Trophoblast cell (in vitro differentiated cells and primary cell): ENCODE data around the gene TCF7L1.
A peak's percentile ranks its signal among the peaks of the same experiment; 100 is the strongest.

Source experiments
- DNase-seq, 2 donors: peaks; one replicate each; pipeline ENCODE4 v3.0.0-alpha.2; 2016
- H2AFZ ChIP-seq: 2 replicates; pipeline ENCODE4 v1.6.1; 2013; ENCODE audit warnings: low read length, moderate library complexity, mild to moderate bottlenecking; ENCODE audit not compliant: insufficient read depth, poor library complexity
- H2AK5ac ChIP-seq: 2 replicates; pipeline ENCODE4 v1.6.1; 2013; ENCODE audit warnings: mild to moderate bottlenecking, low read length
- H2BK120ac ChIP-seq: 2 replicates; pipeline ENCODE4 v1.6.1; 2013; ENCODE audit warnings: low read length, mild to moderate bottlenecking, moderate library complexity; ENCODE audit not compliant: insufficient read depth, poor library complexity
- H2BK12ac ChIP-seq: 2 replicates; pipeline ENCODE4 v1.6.1; 2013; ENCODE audit warnings: mild to moderate bottlenecking, low read length, moderate library complexity
- H2BK5ac ChIP-seq: 2 replicates; pipeline ENCODE4 v1.6.1; 2013; ENCODE audit warnings: low read length, low read depth, moderate library complexity, mild to moderate bottlenecking; ENCODE audit not compliant: poor library complexity
- H3K14ac ChIP-seq: 2 replicates; pipeline ENCODE4 v1.6.1; 2013; ENCODE audit warnings: mild to moderate bottlenecking, low read length
- H3K18ac ChIP-seq: 2 replicates; pipeline ENCODE4 v1.6.1; 2013; ENCODE audit warnings: mild to moderate bottlenecking, low read length
- H3K23ac ChIP-seq: 2 replicates; pipeline ENCODE4 v1.6.1; 2013; ENCODE audit warnings: low read length
- H3K27ac ChIP-seq: 2 replicates; pipeline ENCODE4 v1.5.1; 2013; ENCODE audit warnings: low read depth, mild to moderate bottlenecking, inconsistent platforms, low read length, moderate library complexity
- H3K27me3 ChIP-seq: 2 replicates; pipeline ENCODE4 v1.6.1; 2013; ENCODE audit warnings: inconsistent platforms, mild to moderate bottlenecking, low read length, moderate library complexity; ENCODE audit not compliant: insufficient read depth
- H3K36me3 ChIP-seq, 2 experiments: 1 replicate in 1 of 2; 2 replicates in 1 of 2; pipeline ENCODE4 v1.6.1; 2013; ENCODE audit warnings: low read length in 2 of 2, mild to moderate bottlenecking in 2 of 2, moderate library complexity in 1 of 2; ENCODE audit not compliant: insufficient read depth in 2 of 2, control insufficient read depth in 1 of 2
- H3K4ac ChIP-seq: 2 replicates; pipeline ENCODE4 v1.6.1; 2013; ENCODE audit warnings: low read depth, mild to moderate bottlenecking, low read length, moderate library complexity
- H3K4me1 ChIP-seq, 2 experiments: 1 replicate in 1 of 2; 2 replicates in 1 of 2; pipeline ENCODE4 v1.6.1; 2013; ENCODE audit warnings: low read length in 2 of 2, mild to moderate bottlenecking in 2 of 2, moderate library complexity in 1 of 2; ENCODE audit not compliant: insufficient read depth in 2 of 2, control insufficient read depth in 1 of 2
- H3K4me2 ChIP-seq: 2 replicates; pipeline ENCODE4 v1.6.1; 2013; ENCODE audit warnings: inconsistent platforms, mild to moderate bottlenecking, low read length, moderate library complexity
- H3K4me3 ChIP-seq: 2 replicates; pipeline ENCODE4 v1.5.1; 2013; ENCODE audit warnings: mild to moderate bottlenecking, low read depth, low read length, inconsistent platforms
- H3K79me1 ChIP-seq: one replicate; pipeline ENCODE4 v1.6.1; 2013; ENCODE audit warnings: low read length
- H3K79me2 ChIP-seq: 2 replicates; pipeline ENCODE4 v1.6.1; 2013; ENCODE audit warnings: low read length, mild to moderate bottlenecking; ENCODE audit not compliant: control insufficient read depth, insufficient read depth, poor library complexity
- H3K9ac ChIP-seq: 2 replicates; pipeline ENCODE4 v1.6.1; 2013; ENCODE audit warnings: mild to moderate bottlenecking, low read length
- H3K9me3 ChIP-seq: 2 replicates; pipeline ENCODE4 v1.6.1; 2013; ENCODE audit warnings: low read depth, mild to moderate bottlenecking, control low read depth, inconsistent platforms, low read length; ENCODE audit not compliant: insufficient read depth
- H4K12ac ChIP-seq: 2 replicates; pipeline ENCODE4 v1.6.1; 2013; ENCODE audit warnings: low read depth, mild to moderate bottlenecking, low read length, moderate library complexity
- H4K8ac ChIP-seq: 2 replicates; pipeline ENCODE4 v1.6.1; 2013; ENCODE audit warnings: low read depth, mild to moderate bottlenecking, low read length, moderate library complexity
- H4K91ac ChIP-seq: one replicate; pipeline ENCODE4 v1.6.1; 2013; ENCODE audit warnings: low read depth, mild to moderate bottlenecking, low read length, moderate library complexity
- WGBS: extraction: QIAGEN DNeasy Blood & Tissue Kit; methylation state at CpG from one replicate; pipeline ENCODE4 v1.1.7; 2013; ENCODE audit warnings: missing lambda C conversion rate; ENCODE audit not compliant: insufficient read length, insufficient coverage; ENCODE audit errors: extremely low coverage; 5-methylcytosine and 5-hydroxymethylcytosine counted together

The TCF7L1 gene

DNA sequence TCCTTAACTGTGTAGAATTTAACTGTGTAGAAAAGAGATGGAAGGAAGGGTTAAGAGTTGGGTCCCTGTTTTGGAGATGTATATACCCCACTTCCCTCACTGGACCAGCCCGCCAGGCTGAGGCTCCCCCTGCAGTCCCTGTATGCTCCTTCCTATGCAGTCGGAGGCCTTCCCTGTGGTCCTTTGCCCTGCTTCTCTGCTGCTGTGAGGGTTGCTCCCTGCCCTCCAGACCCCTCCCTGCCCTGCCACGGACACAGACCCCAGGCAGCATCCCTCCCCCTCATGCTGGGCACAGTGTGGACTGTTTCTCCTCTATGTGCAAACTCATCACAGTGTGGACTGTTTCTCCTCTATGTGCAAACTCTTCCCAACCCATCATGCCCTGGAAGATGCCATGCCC lies 105.9 kb downstream of the TCF7L1 start:
- H3K27me3 ChIP-seq = no peaks in the 10 kb centered on the region
- H4K12ac ChIP-seq = no peak overlapping the region
- DNase-seq = no peak
- no peaks in the 10 kb centered on the region for H3K9me3 ChIP-seq
- no CpG with 5 or more reads among the region's 3 CpGs for WGBS
- no peak overlapping the region for H2BK120ac ChIP-seq
- no peak overlapping the region for H4K8ac ChIP-seq
- no peaks in the 10 kb centered on the region for H3K79me2 ChIP-seq
- peaks cover 7 to 8% of the 10 kb centered on the region in 2 experiments for H3K4me1 ChIP-seq
- H2AK5ac ChIP-seq = no peak overlapping the region
- no peak overlapping the region for H3K23ac ChIP-seq
- H3K9ac ChIP-seq = no peak overlapping the region
- no peak overlapping the region for H3K18ac ChIP-seq
- H3K36me3 ChIP-seq = no peaks in the 10 kb centered on the region
- H2BK5ac ChIP-seq = no peak overlapping the region
- no peak overlapping the region for H3K4me3 ChIP-seq
- H3K14ac ChIP-seq = no peak overlapping the region
- peaks cover 2% of the 10 kb centered on the region for H3K79me1 ChIP-seq
- no peak overlapping the region for H3K4me2 ChIP-seq
- no peak overlapping the region for H4K91ac ChIP-seq
- H3K4ac ChIP-seq = no peak overlapping the region
- no peak overlapping the region for H2BK12ac ChIP-seq
- no peak overlapping the region for H2AFZ ChIP-seq
- no peak overlapping the region for H3K27ac ChIP-seq

DNA sequence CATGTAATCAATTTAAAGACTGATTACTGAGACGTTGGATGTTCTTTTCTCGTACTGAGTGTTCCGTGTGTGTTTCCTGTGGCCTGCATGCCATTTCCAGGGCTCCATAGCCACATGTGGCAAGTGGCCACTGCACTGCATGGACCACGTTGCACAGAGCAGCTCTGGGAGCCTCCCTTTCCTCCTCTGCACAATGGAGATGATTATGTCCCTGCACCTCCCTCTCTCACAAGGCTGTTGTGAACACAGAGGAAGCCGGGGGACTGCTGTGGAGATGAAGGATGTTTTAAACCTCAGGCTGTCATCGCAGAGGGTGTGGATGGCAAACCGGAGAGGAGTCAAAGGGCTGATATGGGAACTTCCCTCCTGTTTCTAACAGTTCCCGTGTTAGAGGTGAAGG lies 106.9 kb downstream of the TCF7L1 start:
- no peak overlapping the region for H4K91ac ChIP-seq
- no peak overlapping the region for H3K18ac ChIP-seq
- H3K27me3 ChIP-seq = no peaks in the 10 kb centered on the region
- no peak overlapping the region for H2BK12ac ChIP-seq
- no peak overlapping the region for H3K14ac ChIP-seq
- peaks cover 2% of the 10 kb centered on the region for H3K79me1 ChIP-seq
- H4K12ac ChIP-seq = no peak overlapping the region
- peaks cover 7 to 8% of the 10 kb centered on the region in 2 experiments for H3K4me1 ChIP-seq
- H4K8ac ChIP-seq = no peak overlapping the region
- H3K4me2 ChIP-seq = no peak overlapping the region
- H3K4me3 ChIP-seq = no peak overlapping the region
- no peak overlapping the region for H2BK5ac ChIP-seq
- no peaks in the 10 kb centered on the region for H3K79me2 ChIP-seq
- no peak overlapping the region for H2AFZ ChIP-seq
- no peak overlapping the region for H2AK5ac ChIP-seq
- no peak for DNase-seq
- no peak overlapping the region for H3K27ac ChIP-seq
- H3K9ac ChIP-seq = no peak overlapping the region
- no peaks in the 10 kb centered on the region for H3K9me3 ChIP-seq
- H3K4ac ChIP-seq = no peak overlapping the region
- no peaks in the 10 kb centered on the region for H3K36me3 ChIP-seq
- no peak overlapping the region for H3K23ac ChIP-seq
- H2BK120ac ChIP-seq = no peak overlapping the region
- WGBS = no CpG with 5 or more reads among the region's 8 CpGs

GRCh38 chr2:85242321-85242720 lies 109.1 kb downstream of the TCF7L1 start:
- H3K79me1 ChIP-seq = peaks cover 2% of the 10 kb centered on the region
- no peak overlapping the region for H4K8ac ChIP-seq
- no CpG with 5 or more reads among the region's 7 CpGs for WGBS
- H3K9ac ChIP-seq = no peak overlapping the region
- no peak overlapping the region for H2BK12ac ChIP-seq
- no peak overlapping the region for H4K12ac ChIP-seq
- no peaks in the 10 kb centered on the region for H3K9me3 ChIP-seq
- no peak for DNase-seq
- H3K18ac ChIP-seq = no peak overlapping the region
- H3K23ac ChIP-seq = no peak overlapping the region
- H2BK120ac ChIP-seq = no peak overlapping the region
- no peak overlapping the region for H3K4me3 ChIP-seq
- H3K27me3 ChIP-seq = no peaks in the 10 kb centered on the region
- H3K4me1 ChIP-seq = peaks cover 7 to 10% of the 10 kb centered on the region in 2 experiments
- no peak overlapping the region for H4K91ac ChIP-seq
- no peak overlapping the region for H2AK5ac ChIP-seq
- H3K4ac ChIP-seq = no peak overlapping the region
- H3K79me2 ChIP-seq = no peaks in the 10 kb centered on the region
- H3K36me3 ChIP-seq = no peaks in the 10 kb centered on the region
- no peak overlapping the region for H2BK5ac ChIP-seq
- H3K27ac ChIP-seq = no peak overlapping the region
- H3K4me2 ChIP-seq = no peak overlapping the region
- H3K14ac ChIP-seq = no peak overlapping the region
- H2AFZ ChIP-seq = no peak overlapping the region

DNA sequence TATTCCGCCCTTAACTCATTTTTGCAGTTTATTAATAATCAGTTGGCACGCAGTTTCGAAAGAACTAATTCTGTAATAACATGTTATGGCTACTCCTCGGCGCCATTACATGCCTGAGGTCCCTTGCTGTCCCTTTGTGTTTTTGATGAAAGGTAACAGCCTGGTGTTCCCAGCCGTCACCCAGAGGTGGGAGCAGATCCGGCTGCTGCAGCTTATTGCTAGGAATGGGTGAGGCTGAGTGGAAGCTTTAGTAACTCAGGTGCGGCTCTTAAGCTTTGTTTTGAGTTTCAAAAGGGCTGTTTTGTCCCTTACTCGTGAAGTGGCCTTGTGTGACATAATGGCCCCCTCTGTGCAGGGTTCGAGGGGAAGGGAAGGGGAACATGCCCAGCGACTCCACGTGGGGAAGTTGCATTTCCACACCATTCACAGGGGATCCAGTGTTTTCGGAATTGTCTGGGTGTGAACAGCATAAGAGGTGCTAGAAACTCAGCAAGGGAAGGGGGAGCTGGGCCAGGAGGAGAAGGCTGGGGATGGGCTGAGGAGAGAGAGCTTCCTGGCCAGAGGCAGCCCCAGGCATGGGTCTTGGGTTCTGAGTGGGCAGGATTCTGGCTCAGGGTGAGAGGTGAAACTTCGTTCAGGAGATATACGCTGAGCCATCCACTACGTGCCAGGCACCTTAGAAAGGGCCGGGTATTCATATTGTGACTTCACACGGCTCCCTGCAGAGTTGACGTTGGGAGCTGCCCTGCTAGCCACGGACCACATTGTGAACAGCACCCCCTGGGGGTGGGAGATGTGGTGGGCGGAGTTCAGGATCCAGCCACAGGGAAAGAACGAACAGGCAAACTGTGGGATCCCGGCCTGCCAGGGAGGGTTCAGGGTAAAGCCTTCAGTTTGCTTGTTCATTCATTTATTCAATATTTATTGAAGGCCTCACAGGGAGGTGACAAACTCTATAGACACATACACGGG lies 110.2 kb downstream of the TCF7L1 start:
- no peak overlapping the region for H4K8ac ChIP-seq
- no peak overlapping the region for H3K18ac ChIP-seq
- DNase-seq = peak; percentile 40 to 79
- no peaks in the 10 kb centered on the region for H3K27me3 ChIP-seq
- H3K27ac ChIP-seq = no peak overlapping the region
- H3K23ac ChIP-seq = no peak overlapping the region
- H2BK5ac ChIP-seq = no peak overlapping the region
- no peak overlapping the region for H4K91ac ChIP-seq
- no peak overlapping the region for H3K4me3 ChIP-seq
- H3K9me3 ChIP-seq = no peaks in the 10 kb centered on the region
- no peak overlapping the region for H2AK5ac ChIP-seq
- peaks cover 4 to 6% of the 10 kb centered on the region in 2 experiments for H3K4me1 ChIP-seq
- H3K36me3 ChIP-seq = no peaks in the 10 kb centered on the region
- no peaks in the 10 kb centered on the region for H3K79me2 ChIP-seq
- no peak overlapping the region for H3K4me2 ChIP-seq
- H3K79me1 ChIP-seq = peaks cover under 1% of the 10 kb centered on the region
- H3K9ac ChIP-seq = no peak overlapping the region
- H4K12ac ChIP-seq = no peak overlapping the region
- H3K14ac ChIP-seq = no peak overlapping the region
- no peak overlapping the region for H2BK120ac ChIP-seq
- WGBS = no CpG with 5 or more reads among the region's 24 CpGs
- H3K4ac ChIP-seq = no peak overlapping the region
- H2AFZ ChIP-seq = no peak overlapping the region
- H2BK12ac ChIP-seq = no peak overlapping the region
